ENCODE measurements around the gene ITFG2. TPM values are rescaled to one million over a fixed set of nuclear protein-coding genes. Genes with fewer than 3 reads are reported as not detected.

ITFG2 gene
- total and polyA plus RNA-seq, 8 donors = 29.0 to 77.9 (median 68.5) TPM

DNA sequence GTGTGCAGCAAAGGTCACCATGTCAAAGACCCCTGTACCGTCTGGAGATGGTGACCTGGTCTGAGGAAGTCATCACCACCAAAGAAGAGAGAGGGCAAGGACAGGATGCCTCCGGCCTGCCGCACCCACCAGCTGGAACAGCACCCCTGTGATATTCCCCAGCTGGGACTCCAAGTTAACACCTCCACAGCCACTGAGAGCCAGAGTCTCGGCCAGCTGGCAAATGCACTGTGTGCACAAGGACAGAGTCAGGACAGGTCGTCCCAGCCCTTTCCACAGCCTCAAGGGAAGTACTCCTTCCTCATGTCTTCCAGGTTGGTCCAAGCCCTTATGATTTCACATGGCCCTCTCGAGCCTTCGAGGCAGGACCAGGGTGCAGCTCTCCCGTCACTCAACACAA is 37.0 kb upstream of the ITFG2 start:
- Histone ChIP-seq H3K4me3 (no peak overlapping the region), H3K9me3 (no peaks in the 10 kb centered on the region), H3K4me1 (no peaks in the 10 kb centered on the region), H3K36me3 (no peaks in the 10 kb centered on the region), H3K27ac (no peak overlapping the region), H3K27me3 (no peaks in the 10 kb centered on the region)
- DNase-seq (no peak), ATAC-seq (no peak)
- intact Hi-C loops (cut with DNase I) = no loop called here
- TF ChIP-seq, protein P1, sequence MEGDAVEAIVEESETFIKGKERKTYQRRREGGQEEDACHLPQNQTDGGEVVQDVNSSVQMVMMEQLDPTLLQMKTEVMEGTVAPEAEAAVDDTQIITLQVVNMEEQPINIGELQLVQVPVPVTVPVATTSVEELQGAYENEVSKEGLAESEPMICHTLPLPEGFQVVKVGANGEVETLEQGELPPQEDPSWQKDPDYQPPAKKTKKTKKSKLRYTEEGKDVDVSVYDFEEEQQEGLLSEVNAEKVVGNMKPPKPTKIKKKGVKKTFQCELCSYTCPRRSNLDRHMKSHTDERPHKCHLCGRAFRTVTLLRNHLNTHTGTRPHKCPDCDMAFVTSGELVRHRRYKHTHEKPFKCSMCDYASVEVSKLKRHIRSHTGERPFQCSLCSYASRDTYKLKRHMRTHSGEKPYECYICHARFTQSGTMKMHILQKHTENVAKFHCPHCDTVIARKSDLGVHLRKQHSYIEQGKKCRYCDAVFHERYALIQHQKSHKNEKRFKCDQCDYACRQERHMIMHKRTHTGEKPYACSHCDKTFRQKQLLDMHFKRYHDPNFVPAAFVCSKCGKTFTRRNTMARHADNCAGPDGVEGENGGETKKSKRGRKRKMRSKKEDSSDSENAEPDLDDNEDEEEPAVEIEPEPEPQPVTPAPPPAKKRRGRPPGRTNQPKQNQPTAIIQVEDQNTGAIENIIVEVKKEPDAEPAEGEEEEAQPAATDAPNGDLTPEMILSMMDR (IDR thresholded peaks at IDR 0.05) = no peak

DNA sequence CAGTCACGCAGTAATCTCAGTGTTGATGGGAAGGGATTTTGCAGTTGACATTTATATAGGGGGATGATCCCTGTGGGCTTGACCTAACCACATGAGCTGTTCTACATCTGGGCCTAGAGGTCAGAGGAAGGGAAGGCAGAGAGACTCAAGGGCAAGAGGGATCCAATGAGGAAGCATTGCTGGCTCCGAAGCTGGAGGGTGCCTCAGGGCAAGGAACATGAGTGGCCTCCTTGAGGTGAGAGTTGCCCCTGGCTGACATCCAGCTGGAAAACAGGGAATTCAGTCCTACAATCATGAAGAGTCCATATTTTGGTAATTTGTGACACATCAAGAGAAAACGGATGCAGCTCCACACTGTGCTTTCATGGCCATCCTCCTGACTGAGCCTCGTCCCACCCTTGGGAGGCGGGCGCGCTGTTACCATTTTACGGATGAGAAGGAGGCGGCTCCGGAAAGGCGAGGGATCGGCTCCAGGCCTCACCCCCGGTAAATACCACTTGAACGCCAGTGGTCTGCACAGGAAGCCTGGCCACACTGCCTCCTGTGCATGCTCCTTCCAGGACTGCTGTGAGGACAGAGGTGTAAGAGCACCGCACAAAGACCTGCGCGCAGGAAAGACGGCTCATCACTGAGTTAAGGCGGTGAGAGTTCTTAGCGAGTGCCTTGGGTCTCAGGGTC is 36.2 kb upstream of the ITFG2 start:
- intact Hi-C loops (cut with DNase I) = no loop called here
- TF ChIP-seq, protein P1 (IDR thresholded peaks at IDR 0.05) = no peak
- no peak for ATAC-seq
- Histone ChIP-seq H3K4me1 (no peaks in the 10 kb centered on the region), H3K4me3 (no peak overlapping the region), H3K36me3 (no peaks in the 10 kb centered on the region), H3K27ac (no peak overlapping the region), H3K27me3 (no peaks in the 10 kb centered on the region), H3K9me3 (no peaks in the 10 kb centered on the region)
- no peak for DNase-seq

DNA sequence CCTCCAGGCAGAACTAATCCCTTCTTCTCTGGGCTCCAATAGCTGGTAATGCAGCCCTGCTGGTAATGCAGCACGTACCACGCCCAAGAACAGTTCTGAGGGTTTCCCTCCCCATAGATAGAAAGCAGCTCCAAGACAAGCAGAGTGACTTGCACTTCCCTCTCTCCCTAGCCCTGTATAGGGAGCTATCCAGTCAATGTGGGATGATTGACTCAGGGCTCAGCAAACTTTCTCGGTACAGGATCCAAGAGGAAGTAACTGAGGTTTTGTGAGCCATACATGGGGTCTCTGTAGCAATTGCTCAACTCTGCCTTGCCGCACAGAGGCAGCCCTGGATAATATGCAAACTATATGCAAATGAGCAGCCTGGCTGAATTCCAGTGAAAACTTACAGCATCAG is 33.2 kb upstream of the ITFG2 start:
- TF ChIP-seq, protein P1 (IDR thresholded peaks at IDR 0.05) = no peak
- no peak for ATAC-seq
- H3K36me3 ChIP-seq = no peaks in the 10 kb centered on the region
- DNase-seq = no peak
- H3K4me1 ChIP-seq = peaks cover 0 to 8% of the 10 kb centered on the region in 2 donors
- intact Hi-C loops (cut with DNase I) = no loop called here
- peaks cover 7 to 21% of the 10 kb centered on the region in 2 donors for H3K27me3 ChIP-seq
- H3K27ac ChIP-seq = no peak overlapping the region
- no peaks in the 10 kb centered on the region for H3K9me3 ChIP-seq
- H3K4me3 ChIP-seq = no peak overlapping the region

DNA sequence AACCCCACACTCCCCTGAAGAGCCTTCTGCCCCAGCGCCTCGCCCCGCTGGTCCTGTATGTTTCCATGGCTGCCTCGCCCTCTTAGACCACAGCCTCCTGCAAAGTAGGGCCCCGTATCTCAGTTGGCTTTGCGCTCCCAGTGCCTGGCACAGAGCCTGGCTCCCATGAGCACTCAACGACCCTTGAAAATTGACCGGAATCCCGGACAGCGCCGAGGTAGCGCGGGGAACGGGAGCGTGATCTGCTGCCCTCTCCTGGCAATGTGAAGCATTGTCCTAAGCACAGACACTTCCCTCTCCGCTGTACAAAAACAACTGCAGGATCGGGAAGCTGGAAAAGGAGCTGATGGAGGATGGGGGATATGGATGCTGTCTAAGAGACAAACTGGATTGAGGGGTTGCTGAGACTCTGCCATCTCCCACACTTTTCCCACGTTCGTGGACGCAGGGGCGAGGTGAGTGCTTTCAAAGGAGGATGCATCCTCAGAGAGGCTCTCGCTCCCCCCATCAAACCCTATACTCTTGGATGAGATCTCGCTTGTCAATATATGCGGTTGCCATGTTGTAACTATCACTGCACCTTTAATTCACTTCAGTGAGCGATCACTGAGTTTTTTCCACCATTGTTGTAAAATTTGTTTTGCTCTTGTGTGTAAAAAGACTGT is 28.4 kb upstream of the ITFG2 start:
- intact Hi-C loops (cut with DNase I) = no loop called here
- peaks cover 0 to 16% of the 10 kb centered on the region in 2 donors for H3K4me1 ChIP-seq
- TF ChIP-seq, protein P1 (IDR thresholded peaks at IDR 0.05) = peak; percentile 86 to 94
- H3K4me3 ChIP-seq = no peak overlapping the region
- no peak overlapping the region for H3K27ac ChIP-seq
- ATAC-seq = peak; percentile 98
- no peaks in the 10 kb centered on the region for H3K9me3 ChIP-seq
- H3K36me3 ChIP-seq = no peaks in the 10 kb centered on the region
- H3K27me3 ChIP-seq = peaks cover 7 to 28% of the 10 kb centered on the region in 2 donors
- peak; percentile 71 to 86 (median 76) for DNase-seq

DNA sequence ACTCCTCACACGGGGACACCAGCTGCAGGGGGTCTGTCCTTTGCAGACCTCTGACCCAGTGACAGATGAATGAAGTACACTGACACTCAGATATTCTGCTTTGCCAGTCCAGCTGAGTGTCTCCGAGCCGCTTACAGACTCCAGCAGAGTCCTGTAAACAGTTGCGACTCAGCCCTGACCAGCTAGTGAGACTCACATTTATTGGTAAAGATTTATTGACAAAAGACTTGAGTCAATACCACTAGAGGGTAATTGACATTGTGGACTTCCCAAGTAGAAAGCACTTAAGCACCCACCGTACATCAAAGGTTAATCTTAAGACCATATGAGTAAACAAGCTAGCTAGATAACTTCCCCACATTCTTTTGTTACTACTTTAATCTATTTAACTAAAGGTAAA is 27.5 kb upstream of the ITFG2 start:
- Histone ChIP-seq H3K27ac (no peak overlapping the region), H3K4me1 (peaks cover 0 to 16% of the 10 kb centered on the region in 2 donors), H3K36me3 (no peaks in the 10 kb centered on the region), H3K9me3 (no peaks in the 10 kb centered on the region), H3K4me3 (no peak overlapping the region), H3K27me3 (peaks cover 7 to 28% of the 10 kb centered on the region in 2 donors)
- ATAC-seq (peak; percentile 77), DNase-seq (no peak)
- TF ChIP-seq, protein P1 (IDR thresholded peaks at IDR 0.05) = no peak
- intact Hi-C loops (cut with DNase I) = no loop called here

All from left lung (tissue), 10 donors.